Spleen (tissue), 11 donors: ENCODE measurements around the gene RPUSD1. TPM values are rescaled to one million over a fixed set of nuclear protein-coding genes. Genes with fewer than 3 reads are reported as not detected.
A peak's percentile ranks its signal among the peaks of the same experiment; 100 is the strongest.

ENCODE experiments used
- DNase-seq: peaks from one replicate; pipeline ENCODE4 v3.0.0-alpha.2; 2020
- H3K27ac ChIP-seq, 8 donors: fragments of 200-600 bp; sonication (generic) in 7 of 8; 1 replicate in 4 of 8; 2 replicates in 4 of 8; pipeline versions ENCODE4 v1.5.0 to v1.8.0; 2016 to 2021; ENCODE audit warnings: inconsistent platforms in 4 of 8, mild to moderate bottlenecking in 4 of 8, moderate library complexity in 1 of 8
- H3K27me3 ChIP-seq, 7 donors: fragments of 200-600 bp; sonication (generic) in 6 of 7; replicated peaks in 1 of 7; 1 replicate in 4 of 7; 2 replicates in 3 of 7; pipeline versions ENCODE4 v1.5.0 to v1.8.0; 2016 to 2021; ENCODE audit warnings: inconsistent platforms in 3 of 7, mild to moderate bottlenecking in 1 of 7
- H3K36me3 ChIP-seq, 6 donors: fragments of 200-600 bp; sonication (generic) in 5 of 6; 1 replicate in 4 of 6; 2 replicates in 2 of 6; pipeline versions ENCODE4 v1.5.0 to v1.8.0; 2016 to 2021; ENCODE audit warnings: inconsistent platforms in 2 of 6
- H3K4me1 ChIP-seq, 6 donors: fragments of 200-600 bp; sonication (generic) in 5 of 6; 1 replicate in 3 of 6; 2 replicates in 3 of 6; pipeline versions ENCODE4 v1.5.0 to v1.8.0; 2016 to 2021; ENCODE audit warnings: inconsistent platforms in 3 of 6
- H3K4me3 ChIP-seq, 8 donors: fragments of 200-600 bp; sonication (generic) in 7 of 8; 1 replicate in 4 of 8; 2 replicates in 4 of 8; pipeline versions ENCODE4 v1.5.0 to v1.8.0; 2016 to 2021; ENCODE audit warnings: inconsistent platforms in 4 of 8, mild to moderate bottlenecking in 4 of 8, moderate library complexity in 2 of 8
- H3K9me3 ChIP-seq, 8 donors: fragments of 200-600 bp; sonication (generic) in 7 of 8; 1 replicate in 4 of 8; 2 replicates in 4 of 8; pipeline versions ENCODE4 v1.5.0 to v1.8.0; 2016 to 2021; ENCODE audit warnings: inconsistent platforms in 4 of 8
- CTCF ChIP-seq, 11 experiments: fragments of 200-600 bp in 7 of 11; fragments of 450-650 bp in 4 of 11; sonication (generic) in 4 of 11; IDR thresholded peaks in 8 of 11; conservative IDR thresholded peaks in 3 of 11; 1 replicate in 7 of 11; 2 replicates in 4 of 11; pipeline versions ENCODE4 v1.4.0 to v1.8.0; 2016 to 2021; ENCODE audit warnings: antibody characterized with exemption in 11 of 11, inconsistent platforms in 4 of 11, mild to moderate bottlenecking in 1 of 11
- POLR2A ChIP-seq, 3 donors: fragments of 450-650 bp; IDR thresholded peaks; one replicate each; pipeline ENCODE4 v1.5.1; 2017; ENCODE audit warnings: antibody characterized with exemption in 3 of 3, mild to moderate bottlenecking in 1 of 3
- POLR2AphosphoS5 ChIP-seq, 3 donors: sonication (generic); formaldehyde crosslinking; IDR thresholded peaks; one replicate each; pipeline ENCODE4 v1.5.1; 2017; ENCODE audit warnings: antibody characterized with exemption in 3 of 3
- WGBS, 5 donors: extraction: QIAGEN DNeasy Blood & Tissue Kit in 3 of 5; methylation state at CpG; one replicate each; pipeline versions ENCODE4 v1.1.5 to v1.1.7; 2013 to 2018; 5-methylcytosine and 5-hydroxymethylcytosine counted together
- intact Hi-C: fragments of 100-400 bp; cut with DNase I; formaldehyde crosslinking; loops from one replicate; pipeline ENCODE4 v1.15.0; 2023; ENCODE audit warnings: low total_unique reads
- polyA plus RNA-seq, 3 donors: library from polyadenylated mRNA; stranded (reverse); fragments of 200-250 nt; gene quantifications; one replicate each; pipeline ENCODE4 v1.2.1, GENCODE V29; 2013
- total RNA-seq, 7 donors: library from RNA; depleted of rRNA in 3 of 7; stranded (reverse); fragments of >200 nt in 3 of 7; fragmentation: NEBNext Ultra II Directional in 4 of 7; extraction: Animal tissue kit (Norgen Biotek cat#: 25700) in 4 of 7; gene quantifications; one replicate each; pipeline versions ENCODE4 v1.1.0 to v1.2.1, GENCODE V29; 2016 to 2021
- donor health status: healthy with polysubstance abuse.
- donor health status: DM: no; HTN: no; CAD: no; lungs with moderate emphysema.
- donor health status: DM: no; HTN: no; CAD: no.
- donor health status: Bipolar disorder and iron deficiency.
- donor health status: healthy.
- donor health status: DM: no; HTN: no; CAD: no.
- donor health status: DM: yes; HTN: yes; CAD: no.

The RPUSD1 gene
- total and polyA plus RNA-seq, 10 donors: 17.9 to 34.2 (median 21.7) TPM

- WGBS, 5 donors: 84 to 92% (median 87%) methylated on average over 19 to 32 of the region's 33 CpGs
- TF ChIP-seq POLR2AphosphoS5 (IDR thresholded peaks at IDR 0.05): no peak
- no peak for TF ChIP-seq POLR2A (IDR thresholded peaks at IDR 0.05)
- peak in 1 of 11 experiments; percentile 26 for TF ChIP-seq CTCF (IDR thresholded peaks at IDR 0.05 in 8 of 11, conservative IDR thresholded peaks at IDR 0.05 in 3 of 11)
- peaks cover 0 to 10% (median 8%) of the 10 kb centered on the region in 6 donors for H3K4me1 ChIP-seq
- peaks cover 0 to 38% (median 20%) of the 10 kb centered on the region in 7 donors for H3K27me3 ChIP-seq
- no peak overlapping the region for H3K27ac ChIP-seq
- no peaks in the 10 kb centered on the region for H3K9me3 ChIP-seq
- H3K36me3 ChIP-seq: peaks cover 0 to 68% (median 8%) of the 10 kb centered on the region in 6 donors
- no peak for DNase-seq
- intact Hi-C loops: no loop called here
- H3K4me3 ChIP-seq: no peak overlapping the region
These were observed 7.5 kb upstream of the RPUSD1 start for GRCh38 chr16:795580-796229.

GRCh38 chr16:794853-795466, 6.8 kb upstream of the RPUSD1 start:
- peaks cover 0 to 30% (median 12%) of the 10 kb centered on the region in 7 donors for H3K27me3 ChIP-seq
- no peak for DNase-seq
- H3K4me3 ChIP-seq: no peak overlapping the region
- intact Hi-C loops: no loop called here
- H3K36me3 ChIP-seq: peaks cover 0 to 75% (median 8%) of the 10 kb centered on the region in 6 donors
- no peak for TF ChIP-seq POLR2AphosphoS5 (IDR thresholded peaks at IDR 0.05)
- no peak for TF ChIP-seq CTCF (IDR thresholded peaks at IDR 0.05 in 8 of 11, conservative IDR thresholded peaks at IDR 0.05 in 3 of 11)
- TF ChIP-seq POLR2A (IDR thresholded peaks at IDR 0.05): no peak
- WGBS, 5 donors: 79 to 88% (median 86%) methylated on average over 3 to 31 of the region's 31 CpGs
- H3K27ac ChIP-seq: no peak overlapping the region
- H3K9me3 ChIP-seq: no peaks in the 10 kb centered on the region
- peaks cover 0 to 2% (median under 1%) of the 10 kb centered on the region in 6 donors for H3K4me1 ChIP-seq

- H3K36me3 ChIP-seq: peaks cover 0 to 75% (median 8%) of the 10 kb centered on the region in 6 donors
- no peak for DNase-seq
- intact Hi-C loops: no loop called here
- TF ChIP-seq POLR2AphosphoS5 (IDR thresholded peaks at IDR 0.05) (no peak), POLR2A (IDR thresholded peaks at IDR 0.05) (no peak), CTCF (IDR thresholded peaks at IDR 0.05 in 8 of 11, conservative IDR thresholded peaks at IDR 0.05 in 3 of 11) (no peak)
- H3K9me3 ChIP-seq: no peaks in the 10 kb centered on the region
- H3K4me3 ChIP-seq: no peak overlapping the region
- H3K27ac ChIP-seq: no peak overlapping the region
- H3K4me1 ChIP-seq: peaks cover 0 to 7% (median 5%) of the 10 kb centered on the region in 6 donors
- peaks cover 0 to 23% (median 5%) of the 10 kb centered on the region in 7 donors for H3K27me3 ChIP-seq
- 87 to 91% (median 88%) methylated on average over 35 to 40 of the region's 40 CpGs for whole genome bisulfite sequencing, 5 donors
These were observed 6.1 kb upstream of the RPUSD1 start for GRCh38 chr16:794091-794822.
